Memory B cell (primary cell): Measurements from ENCODE around the gene SPANXC.
"Not testable (repeated sequence)": the region's sequence is repeated elsewhere in the genome, so short reads cannot be mapped to it uniquely, and the experiment has no call there.

ENCODE experiments used
- ATAC-seq: fragments of 150-1000 bp; cut with Tn5 transposase; 2 replicates; pipeline ENCODE4 v1.10.0; 2021; ENCODE audit warnings: low read depth, mild to moderate bottlenecking, moderate library complexity
- DNase-seq, 2 donors: peaks; one replicate each; pipeline ENCODE4 v3.0.0; 2022; ENCODE audit warnings: low spot score in 2 of 2
- H3K27ac Mint-ChIP-seq: one replicate; pipeline ENCODE4 v1.8.0; 2022; ENCODE audit warnings: mild to moderate bottlenecking, moderate library complexity, mixed read lengths
- H3K27me3 Mint-ChIP-seq: one replicate; pipeline ENCODE4 v1.8.0; 2022; ENCODE audit warnings: mixed read lengths
- H3K36me3 Mint-ChIP-seq: one replicate; pipeline ENCODE4 v1.8.0; 2022; ENCODE audit warnings: mild to moderate bottlenecking, mixed read lengths
- H3K4me1 Mint-ChIP-seq: one replicate; pipeline ENCODE4 v1.8.0; 2022; ENCODE audit warnings: mixed read lengths
- H3K4me3 Mint-ChIP-seq: one replicate; pipeline ENCODE4 v1.8.0; 2022; ENCODE audit warnings: mild to moderate bottlenecking, moderate library complexity, mixed read lengths
- H3K9me3 Mint-ChIP-seq: one replicate; pipeline ENCODE4 v1.8.0; 2022; ENCODE audit warnings: mixed read lengths

SPANXC gene

GRCh38 chrX:141242417-141242816 is at the start of gene SPANXC:
TSS of gene SPANXC (minus strand) at chrX:141242517. CDS start at chrX:141242457, 60 bp downstream.
- not testable (repeated sequence) for H3K27me3 Mint-ChIP-seq, H3K4me3 Mint-ChIP-seq, H3K27ac Mint-ChIP-seq, DNase-seq, H3K9me3 Mint-ChIP-seq, H3K4me1 Mint-ChIP-seq, H3K36me3 Mint-ChIP-seq, ATAC-seq

DNA sequence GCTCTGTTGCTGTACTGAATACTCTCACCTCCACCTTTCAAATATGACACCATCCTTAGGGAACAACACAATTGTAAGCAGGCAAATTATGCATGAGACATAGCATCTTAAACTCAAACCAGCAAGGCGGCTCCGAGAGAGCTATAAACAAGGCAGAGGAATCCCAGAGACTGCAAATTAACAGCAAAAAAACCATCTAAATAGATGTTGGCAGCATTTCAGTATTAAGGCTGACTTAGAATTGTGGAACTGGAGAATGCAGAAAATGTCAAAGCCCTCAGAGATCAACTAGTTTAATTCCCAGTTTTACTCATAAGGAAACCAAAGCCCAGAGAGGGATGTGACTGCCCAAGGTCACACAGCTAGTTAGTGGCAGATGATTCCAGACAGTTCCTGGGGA is 37.2 kb upstream of the SPANXC start:
- DNase-seq (no peak), ATAC-seq (no peak)
- Mint-ChIP-seq H3K27ac (no peak overlapping the region), H3K27me3 (no peaks in the 10 kb centered on the region), H3K4me3 (no peak overlapping the region), H3K36me3 (no peaks in the 10 kb centered on the region), H3K9me3 (no peaks in the 10 kb centered on the region), H3K4me1 (no peaks in the 10 kb centered on the region)

- DNase-seq = no peak
- Mint-ChIP-seq H3K4me1 (no peaks in the 10 kb centered on the region), H3K27ac (no peak overlapping the region), H3K4me3 (no peak overlapping the region), H3K27me3 (no peaks in the 10 kb centered on the region), H3K36me3 (no peaks in the 10 kb centered on the region), H3K9me3 (no peaks in the 10 kb centered on the region)
- ATAC-seq = no peak
Observed at GRCh38 chrX:141278306-141278705, 36.0 kb upstream of the SPANXC start.

DNA sequence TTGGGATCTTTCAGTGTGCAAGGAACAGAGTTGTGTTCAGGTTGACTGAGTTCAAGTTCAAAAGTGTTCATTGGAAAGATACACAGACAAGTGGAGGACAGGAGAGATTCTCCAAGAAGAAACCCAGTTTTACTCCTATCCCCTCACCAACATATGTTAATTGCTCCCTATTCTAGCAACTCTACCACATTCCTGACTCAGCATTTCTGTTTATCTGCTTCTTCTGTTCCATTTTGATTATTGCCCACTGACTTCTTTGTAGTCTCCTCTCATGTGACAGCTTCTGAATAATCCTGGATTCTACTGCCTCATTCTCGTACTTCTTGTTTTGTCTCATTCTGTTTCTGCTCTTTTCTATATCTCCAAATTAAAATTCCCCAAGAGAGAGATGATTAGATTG is 15.8 kb upstream of the SPANXC start:
- H3K9me3 Mint-ChIP-seq = peaks cover 6% of the 10 kb centered on the region
- no peaks in the 10 kb centered on the region for H3K4me1 Mint-ChIP-seq
- H3K27me3 Mint-ChIP-seq = no peaks in the 10 kb centered on the region
- H3K27ac Mint-ChIP-seq = no peak overlapping the region
- no peak overlapping the region for H3K4me3 Mint-ChIP-seq
- DNase-seq = no peak
- no peaks in the 10 kb centered on the region for H3K36me3 Mint-ChIP-seq
- no peak for ATAC-seq

- DNase-seq (no peak), ATAC-seq (no peak)
- peaks cover 3% of the 10 kb centered on the region for H3K9me3 Mint-ChIP-seq
- no peaks in the 10 kb centered on the region for H3K4me1 Mint-ChIP-seq
- no peak overlapping the region for H3K27ac Mint-ChIP-seq
- no peak overlapping the region for H3K4me3 Mint-ChIP-seq
- no peaks in the 10 kb centered on the region for H3K27me3 Mint-ChIP-seq
- H3K36me3 Mint-ChIP-seq = no peaks in the 10 kb centered on the region
Observed at GRCh38 chrX:141221611-141222010, 20.7 kb downstream of the SPANXC start.

GRCh38 chrX:141220342-141221008 is 21.8 kb downstream of the SPANXC start:
- Mint-ChIP-seq H3K27ac (no peak overlapping the region), H3K9me3 (peaks cover 3% of the 10 kb centered on the region), H3K36me3 (no peaks in the 10 kb centered on the region), H3K4me1 (no peaks in the 10 kb centered on the region), H3K4me3 (no peak overlapping the region), H3K27me3 (no peaks in the 10 kb centered on the region)
- no peak for DNase-seq
- ATAC-seq = no peak

- no peaks in the 10 kb centered on the region for H3K36me3 Mint-ChIP-seq
- H3K27ac Mint-ChIP-seq = no peak overlapping the region
- DNase-seq (no peak), ATAC-seq (no peak)
- H3K9me3 Mint-ChIP-seq = no peaks in the 10 kb centered on the region
- H3K4me1 Mint-ChIP-seq = no peaks in the 10 kb centered on the region
- no peak overlapping the region for H3K4me3 Mint-ChIP-seq
- H3K27me3 Mint-ChIP-seq = no peaks in the 10 kb centered on the region
Observed at GRCh38 chrX:141214196-141214595, 28.1 kb downstream of the SPANXC start.

DNA sequence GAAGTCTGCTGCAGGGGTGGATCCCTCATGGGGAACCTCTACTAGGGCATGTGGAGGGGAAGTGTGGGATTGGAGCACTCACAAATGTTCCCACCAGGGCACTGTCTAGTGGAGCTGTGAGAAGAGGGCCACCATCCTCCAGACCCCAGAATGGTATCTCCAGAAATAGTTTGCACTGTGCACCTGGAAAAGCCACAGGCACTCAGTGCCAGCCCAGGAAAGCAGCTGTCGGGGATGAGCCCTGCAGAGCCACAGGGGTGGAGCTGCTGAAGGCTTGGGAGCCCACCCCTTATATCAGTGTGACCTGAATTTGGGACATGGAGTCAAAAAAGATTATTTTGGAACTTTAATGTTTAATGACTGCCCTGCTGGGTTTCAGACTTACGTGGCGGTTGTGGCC is 40.4 kb downstream of the SPANXC start:
- no peaks in the 10 kb centered on the region for H3K27me3 Mint-ChIP-seq
- DNase-seq = no peak
- no peaks in the 10 kb centered on the region for H3K9me3 Mint-ChIP-seq
- H3K36me3 Mint-ChIP-seq = no peaks in the 10 kb centered on the region
- no peak overlapping the region for H3K27ac Mint-ChIP-seq
- no peaks in the 10 kb centered on the region for H3K4me1 Mint-ChIP-seq
- no peak for ATAC-seq
- no peak overlapping the region for H3K4me3 Mint-ChIP-seq
